ENCODE results near the gene CDC42SE2.
"Not testable (repeated sequence)": the region's sequence is repeated elsewhere in the genome, so short reads cannot be mapped to it uniquely, and the experiment has no call there.

CDC42SE2 gene

GRCh38 chr5:131252824-131253171 lies 11.1 kb upstream of the CDC42SE2 start:
- DNase-seq, result no peak

GRCh38 chr5:131254025-131254424 lies 9.8 kb upstream of the CDC42SE2 start:
- not testable (repeated sequence) for DNase-seq

GRCh38 chr5:131254741-131255140 lies 9.1 kb upstream of the CDC42SE2 start:
- no peak for DNase-seq

- no peak for DNase-seq
Observed at GRCh38 chr5:131256507-131256823, 7.4 kb upstream of the CDC42SE2 start.

GRCh38 chr5:131258733-131259132 lies 5.1 kb upstream of the CDC42SE2 start:
- no peak for DNase-seq

GRCh38 chr5:131259326-131259725 lies 4.5 kb upstream of the CDC42SE2 start:
- DNase-seq, result no peak

- DNase-seq, result no peak
Observed at GRCh38 chr5:131260895-131261294, 3.0 kb upstream of the CDC42SE2 start.

GRCh38 chr5:131261483-131261882 lies 2.4 kb upstream of the CDC42SE2 start:
- no peak for DNase-seq

GRCh38 chr5:131262953-131263541 lies 806 bp upstream of the CDC42SE2 start:
- DNase-seq, result no peak

- DNase-seq, result no peak
Observed at GRCh38 chr5:131264451-131265099, 722 bp downstream of the CDC42SE2 start.

GRCh38 chr5:131265311-131265803 lies 1.5 kb downstream of the CDC42SE2 start:
- DNase-seq, result no peak

- no peak for DNase-seq
Observed at GRCh38 chr5:131266370-131267060, 2.7 kb downstream of the CDC42SE2 start.

GRCh38 chr5:131268758-131269370 lies 5.0 kb downstream of the CDC42SE2 start:
- no peak for DNase-seq

GRCh38 chr5:131270809-131271208 lies 7.0 kb downstream of the CDC42SE2 start:
- no peak for DNase-seq

GRCh38 chr5:131271888-131272287 lies 8.0 kb downstream of the CDC42SE2 start:
- DNase-seq, result not testable (repeated sequence)

- no peak for DNase-seq
Observed at GRCh38 chr5:131272307-131272706, 8.5 kb downstream of the CDC42SE2 start.

GRCh38 chr5:131272724-131273123 lies 8.9 kb downstream of the CDC42SE2 start:
- no peak for DNase-seq

GRCh38 chr5:131274326-131275063 lies 10.6 kb downstream of the CDC42SE2 start:
- DNase-seq, result no peak

GRCh38 chr5:131276072-131276471 lies 12.2 kb downstream of the CDC42SE2 start:
- no peak for DNase-seq

GRCh38 chr5:131277447-131277846 lies 13.6 kb downstream of the CDC42SE2 start:
- DNase-seq, result no peak

- no peak for DNase-seq
Observed at GRCh38 chr5:131277875-131278740, 14.3 kb downstream of the CDC42SE2 start.

- not testable (repeated sequence) for DNase-seq
Observed at GRCh38 chr5:131278741-131279124, 14.9 kb downstream of the CDC42SE2 start.

Data from NCI-H1092 treated with DMSO at 0.1 percent for 48 hours (cell line).